ENCODE results near the gene CEP126.
A peak's percentile ranks its signal among the peaks of the same experiment; 100 is the strongest.

Gene CEP126

GRCh38 chr11:102001657-102002338, 87.0 kb downstream of the CEP126 start:
- no peak overlapping the region for H3K27ac ChIP-seq
- no peak for TF ChIP-seq CTCF (conservative IDR thresholded peaks at IDR 0.05)

DNA sequence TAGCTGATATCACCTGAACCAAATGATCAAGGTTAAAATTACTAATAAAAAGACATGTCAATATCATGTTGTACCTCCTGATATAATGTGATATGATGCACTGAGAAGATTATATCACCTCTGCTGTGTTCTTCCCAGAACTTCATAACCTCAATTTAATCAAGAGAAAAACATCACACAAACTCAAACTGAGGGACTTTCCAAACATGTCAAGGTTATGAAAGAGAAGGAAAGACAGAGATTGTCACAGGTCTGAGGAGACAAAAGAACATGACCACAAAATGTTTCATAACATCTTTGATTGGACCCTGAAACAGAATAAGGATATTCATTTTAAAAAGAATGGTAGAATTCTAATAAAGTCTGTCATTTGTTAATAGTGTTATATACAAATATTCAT, 89.4 kb downstream of the CEP126 start:
- peak overlapping the region; percentile 74 for H3K27ac ChIP-seq
- no peak for TF ChIP-seq CTCF (conservative IDR thresholded peaks at IDR 0.05)

GRCh38 chr11:102005306-102005705, 90.5 kb downstream of the CEP126 start:
- no peak for TF ChIP-seq CTCF (conservative IDR thresholded peaks at IDR 0.05)

DNA sequence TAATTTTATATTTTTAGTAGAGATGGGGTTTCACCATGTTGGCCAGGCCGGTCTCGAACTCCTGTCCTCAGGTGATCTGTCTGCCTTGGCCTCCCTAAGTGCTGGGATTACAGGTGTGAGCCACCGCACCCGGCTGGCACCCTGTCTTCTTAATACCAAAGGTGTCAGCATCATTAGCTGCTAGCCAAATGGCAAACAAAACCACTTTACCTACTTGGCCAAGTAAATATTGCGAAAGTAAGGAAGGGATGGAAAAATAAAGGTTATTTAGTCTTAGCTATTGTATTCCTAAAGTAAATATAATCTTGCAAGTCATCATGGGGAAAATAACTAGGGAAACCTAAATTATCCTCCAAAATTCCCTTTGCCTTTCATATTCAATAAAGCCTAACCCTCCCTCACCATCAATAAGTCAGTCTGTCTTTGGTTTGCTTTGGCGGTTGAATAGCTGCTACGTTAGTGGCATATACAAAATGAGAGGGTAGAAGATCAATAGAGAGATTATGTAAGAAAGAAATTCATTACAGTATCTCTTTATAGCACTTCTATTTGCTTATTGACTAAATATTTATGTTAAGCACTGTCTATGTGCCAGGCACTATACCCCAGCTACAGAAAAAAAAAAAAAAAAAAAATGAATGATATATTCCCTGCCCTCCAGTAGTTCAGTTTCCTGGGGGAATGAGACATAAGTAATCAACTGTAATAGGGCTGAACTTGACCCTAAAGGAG, 92.2 kb downstream of the CEP126 start:
- H3K27ac ChIP-seq: peak overlapping the region; percentile 74
- no peak for TF ChIP-seq CTCF (conservative IDR thresholded peaks at IDR 0.05)

More at GRCh38 chr11:102005306-102005705, 90.5 kb downstream of the CEP126 start:
- H3K27ac ChIP-seq: peak overlapping the region; percentile 74

DNA sequence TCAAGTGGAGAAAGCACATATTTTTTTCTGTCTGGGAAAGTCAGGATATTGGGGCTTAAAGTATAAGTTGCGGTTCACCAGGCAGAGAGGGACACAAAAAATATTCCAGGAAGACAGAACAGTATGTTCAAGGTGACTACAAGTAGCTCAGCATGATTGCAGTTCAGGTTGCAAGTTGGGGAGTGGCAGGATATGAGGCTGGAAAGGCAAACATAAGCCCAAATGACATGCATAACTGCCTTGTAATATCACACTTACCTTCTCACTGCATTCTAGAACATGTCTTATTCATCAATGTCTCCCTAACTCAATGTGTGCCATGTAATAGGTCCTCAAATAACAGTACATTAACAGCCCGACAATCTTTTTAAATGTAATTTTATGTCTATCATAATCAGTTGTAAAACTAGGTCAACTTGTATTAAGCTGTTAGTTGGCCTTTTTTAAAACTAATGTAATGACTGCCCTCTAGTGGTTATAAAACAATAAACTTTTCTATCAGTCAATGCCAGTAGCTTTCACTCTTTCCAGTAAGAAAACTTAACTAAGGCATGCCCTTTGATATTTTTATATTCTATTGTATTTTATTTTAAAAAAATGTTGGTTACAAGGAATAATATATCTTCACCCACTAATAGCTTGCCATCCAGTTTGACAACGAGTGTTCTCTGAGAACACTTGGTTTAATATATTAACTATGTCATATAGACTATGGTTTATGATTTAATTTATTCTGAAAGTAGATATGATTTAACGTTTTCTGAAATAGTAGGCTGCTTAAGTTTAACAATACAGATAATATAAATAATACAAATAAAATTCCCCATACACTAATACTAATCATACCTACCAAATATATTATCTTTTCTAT, 93.0 kb downstream of the CEP126 start:
- peak; percentile 72 for TF ChIP-seq CTCF (conservative IDR thresholded peaks at IDR 0.05)
- H3K27ac ChIP-seq: peak overlapping the region; percentile 74

DNA sequence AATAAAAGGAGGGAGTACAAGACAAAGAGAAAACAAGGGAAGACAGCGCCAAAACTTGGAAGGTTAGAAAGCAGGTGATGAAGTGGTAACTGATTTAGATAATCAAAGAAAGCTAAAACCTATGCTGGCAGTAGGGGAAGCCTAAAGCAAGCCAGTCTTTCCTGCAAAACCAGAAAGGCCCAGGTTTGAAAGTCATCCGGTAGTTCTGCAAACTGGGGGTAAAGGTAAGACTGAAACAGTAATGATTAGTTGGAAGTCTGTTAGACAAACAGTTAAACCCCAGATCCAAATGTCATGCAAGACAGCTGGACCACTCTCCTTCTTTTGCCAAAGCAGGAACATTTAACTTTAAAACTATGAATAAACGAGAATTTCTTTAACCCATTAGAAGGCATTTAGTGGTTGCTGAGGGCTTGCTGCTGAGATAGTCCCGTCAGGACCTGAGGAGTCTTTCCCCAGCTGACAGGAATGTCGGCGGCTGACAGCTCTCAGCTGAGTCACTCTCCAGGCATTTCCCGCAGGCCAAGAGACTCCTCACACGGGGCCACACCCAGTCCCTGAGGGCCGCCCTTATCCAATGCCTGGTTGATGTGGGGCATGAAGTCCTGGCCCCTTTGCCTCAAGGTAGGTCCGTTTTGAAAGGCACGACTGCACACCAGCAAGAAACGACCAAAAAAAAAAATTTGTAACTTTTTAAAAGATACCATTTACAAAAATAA, 96.1 kb downstream of the CEP126 start:
- no peak for TF ChIP-seq CTCF (conservative IDR thresholded peaks at IDR 0.05)
- H3K27ac ChIP-seq: peak overlapping the region; percentile 36

Data from VCaP (cell line).